Subcutaneous abdominal adipose tissue (tissue), 5 donors: Measurements from ENCODE around the gene NR1H4.

ENCODE experiments used
- H3K27ac ChIP-seq: one replicate; pipeline ENCODE4 v1.7.0; 2013; ENCODE audit warnings: low read depth, mild to moderate bottlenecking, inconsistent platforms, low read length, moderate library complexity
- H3K27me3 ChIP-seq, 5 donors: one replicate each; pipeline ENCODE4 v1.7.0; 2013; ENCODE audit warnings: low read length in 5 of 5, inconsistent platforms in 1 of 5; ENCODE audit not compliant: control insufficient read depth in 5 of 5, insufficient read depth in 4 of 5
- H3K36me3 ChIP-seq, 5 donors: one replicate each; pipeline ENCODE4 v1.7.0; 2013; ENCODE audit warnings: low read length in 5 of 5; ENCODE audit not compliant: control insufficient read depth in 5 of 5, insufficient read depth in 5 of 5
- H3K4me1 ChIP-seq, 5 donors: one replicate each; pipeline ENCODE4 v1.7.0; 2013; ENCODE audit warnings: low read length in 5 of 5, mild to moderate bottlenecking in 3 of 5, moderate library complexity in 1 of 5; ENCODE audit not compliant: control insufficient read depth in 5 of 5, insufficient read depth in 5 of 5
- H3K4me3 ChIP-seq, 5 donors: one replicate each; pipeline ENCODE4 v1.7.0; 2013; ENCODE audit warnings: low read length in 5 of 5, low read depth in 1 of 5
- H3K9ac ChIP-seq, 5 donors: one replicate each; pipeline ENCODE4 v1.7.0; 2013; ENCODE audit warnings: low read length in 5 of 5, mild to moderate bottlenecking in 4 of 5, moderate library complexity in 3 of 5
- H3K9me3 ChIP-seq, 5 donors: one replicate each; pipeline ENCODE4 v1.7.0; 2013; ENCODE audit warnings: low read length in 5 of 5; ENCODE audit not compliant: control insufficient read depth in 5 of 5
- donor health status: healthy.
- donor health status: healthy.
- donor health status: healthy.
- donor health status: healthy.
- donor health status: healthy.

Gene NR1H4

GRCh38 chr12:100528471-100529127, 54.9 kb downstream of the NR1H4 start:
- no peak overlapping the region for H3K27ac ChIP-seq
- H3K9ac ChIP-seq: no peak overlapping the region
- H3K27me3 ChIP-seq: peaks cover 0 to 2% (median 0%) of the 10 kb centered on the region in 5 donors
- no peak overlapping the region for H3K4me3 ChIP-seq
- H3K4me1 ChIP-seq: no peaks in the 10 kb centered on the region
- H3K9me3 ChIP-seq: no peaks in the 10 kb centered on the region
- no peaks in the 10 kb centered on the region for H3K36me3 ChIP-seq

- Histone ChIP-seq H3K36me3 (no peaks in the 10 kb centered on the region), H3K9me3 (no peaks in the 10 kb centered on the region), H3K4me1 (no peaks in the 10 kb centered on the region), H3K27me3 (peaks cover 0 to 2% (median 0%) of the 10 kb centered on the region in 5 donors), H3K27ac (no peak overlapping the region), H3K4me3 (no peak overlapping the region), H3K9ac (no peak overlapping the region)
These were observed 56.2 kb downstream of the NR1H4 start for GRCh38 chr12:100529756-100530350.

DNA sequence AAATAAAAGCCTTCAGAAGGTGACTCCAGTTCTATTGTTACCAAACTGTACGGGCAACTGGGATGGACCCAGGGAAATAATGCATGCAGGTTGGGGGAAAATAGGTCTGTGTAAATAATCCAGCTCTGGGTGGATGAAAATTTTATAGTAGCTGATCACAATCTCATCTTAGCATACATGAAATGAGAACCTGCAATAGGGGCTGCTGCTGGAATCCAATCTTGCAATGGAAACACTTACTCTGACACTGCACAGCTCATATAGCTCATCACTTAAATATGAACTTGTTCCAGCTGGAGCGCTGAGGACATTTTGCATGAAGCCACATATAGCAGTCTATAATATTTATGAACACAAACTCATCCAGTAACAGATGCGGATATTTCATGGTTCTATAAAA, 59.7 kb downstream of the NR1H4 start:
- Histone ChIP-seq H3K27ac (no peak overlapping the region), H3K36me3 (no peaks in the 10 kb centered on the region), H3K9me3 (no peaks in the 10 kb centered on the region), H3K4me3 (no peak overlapping the region), H3K4me1 (no peaks in the 10 kb centered on the region), H3K27me3 (peaks cover 0 to 2% (median 0%) of the 10 kb centered on the region in 5 donors), H3K9ac (no peak overlapping the region)

DNA sequence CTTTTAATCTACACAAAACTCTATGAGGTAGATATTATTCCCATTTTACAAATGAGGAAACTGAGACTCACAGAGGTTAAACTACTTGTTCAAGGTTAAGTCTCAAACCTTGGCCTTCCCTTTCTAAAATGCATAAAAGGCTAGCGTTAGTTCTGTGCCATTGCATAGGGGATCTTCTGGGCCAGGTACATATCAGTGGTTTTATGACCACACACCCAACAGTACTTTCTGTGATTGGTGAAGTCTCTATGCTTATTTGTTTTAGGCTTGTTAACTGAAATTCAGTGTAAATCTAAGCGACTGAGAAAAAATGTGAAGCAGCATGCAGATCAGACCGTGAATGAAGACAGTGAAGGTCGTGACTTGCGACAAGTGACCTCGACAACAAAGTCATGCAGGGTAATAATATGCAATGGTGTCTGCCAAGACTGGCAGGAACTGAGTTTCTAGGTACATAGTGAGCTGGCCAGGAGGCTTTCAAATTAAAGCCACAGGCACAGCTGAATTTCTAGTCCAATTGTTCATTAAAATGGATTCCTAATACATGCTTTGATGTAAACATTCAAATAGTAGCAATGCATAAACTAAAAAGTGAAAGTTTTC, 61.1 kb downstream of the NR1H4 start:
- no peak overlapping the region for H3K4me3 ChIP-seq

GRCh38 chr12:100539202-100539601, 65.5 kb downstream of the NR1H4 start:
- no peaks in the 10 kb centered on the region for H3K36me3 ChIP-seq
- H3K4me3 ChIP-seq: no peak overlapping the region
- no peaks in the 10 kb centered on the region for H3K4me1 ChIP-seq
- peaks cover 0 to 2% (median 0%) of the 10 kb centered on the region in 5 donors for H3K27me3 ChIP-seq
- H3K9ac ChIP-seq: no peak overlapping the region
- no peaks in the 10 kb centered on the region for H3K9me3 ChIP-seq
- H3K27ac ChIP-seq: no peak overlapping the region

More for the DNA sequence above, 61.1 kb downstream of the NR1H4 start:
- Histone ChIP-seq H3K9ac (no peak overlapping the region), H3K27ac (no peak overlapping the region), H3K36me3 (no peaks in the 10 kb centered on the region), H3K4me1 (no peaks in the 10 kb centered on the region), H3K27me3 (peaks cover 0 to 2% (median 0%) of the 10 kb centered on the region in 5 donors), H3K9me3 (no peaks in the 10 kb centered on the region)

- no peaks in the 10 kb centered on the region for H3K4me1 ChIP-seq
- no peak overlapping the region for H3K4me3 ChIP-seq
- no peaks in the 10 kb centered on the region for H3K36me3 ChIP-seq
- H3K27me3 ChIP-seq: peaks cover 0 to 2% (median 0%) of the 10 kb centered on the region in 5 donors
- no peaks in the 10 kb centered on the region for H3K9me3 ChIP-seq
- H3K9ac ChIP-seq: no peak overlapping the region
- H3K27ac ChIP-seq: no peak overlapping the region
These were observed 70.5 kb downstream of the NR1H4 start for GRCh38 chr12:100544165-100544564.

DNA sequence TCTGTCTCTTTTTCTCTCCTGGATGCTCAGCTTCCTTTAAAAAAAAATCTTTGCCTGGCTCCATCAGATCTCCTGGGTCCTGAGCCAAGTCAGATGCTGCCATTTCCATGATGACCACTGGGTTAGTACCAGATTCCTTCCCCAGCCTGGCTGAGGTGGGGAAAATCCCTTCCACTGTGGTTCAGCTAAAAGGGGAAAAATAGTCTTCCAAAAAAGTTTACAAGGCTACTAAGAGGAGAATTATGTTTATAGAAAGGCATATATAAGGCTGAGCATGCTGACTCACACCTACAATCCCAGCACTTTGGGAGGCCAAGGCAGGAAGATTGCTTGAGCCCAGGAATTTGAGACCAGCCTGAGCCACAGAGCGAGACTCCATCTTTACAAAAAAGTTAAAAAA, 71.4 kb downstream of the NR1H4 start:
- H3K36me3 ChIP-seq: no peaks in the 10 kb centered on the region

GRCh38 chr12:100553936-100554335, 80.3 kb downstream of the NR1H4 start:
- no peaks in the 10 kb centered on the region for H3K27me3 ChIP-seq
- no peaks in the 10 kb centered on the region for H3K36me3 ChIP-seq
- no peak overlapping the region for H3K4me3 ChIP-seq
- H3K27ac ChIP-seq: no peak overlapping the region
- H3K9me3 ChIP-seq: no peaks in the 10 kb centered on the region
- H3K4me1 ChIP-seq: peaks cover 0 to 15% (median 6%) of the 10 kb centered on the region in 5 donors
- no peak overlapping the region for H3K9ac ChIP-seq

More for the DNA sequence above, 71.4 kb downstream of the NR1H4 start:
- H3K27me3 ChIP-seq: peaks cover 0 to 2% (median 0%) of the 10 kb centered on the region in 5 donors
- no peaks in the 10 kb centered on the region for H3K9me3 ChIP-seq
- H3K4me3 ChIP-seq: no peak overlapping the region
- no peak overlapping the region for H3K27ac ChIP-seq
- no peaks in the 10 kb centered on the region for H3K4me1 ChIP-seq
- no peak overlapping the region for H3K9ac ChIP-seq

- H3K9ac ChIP-seq: no peak overlapping the region
- H3K27me3 ChIP-seq: no peaks in the 10 kb centered on the region
- no peaks in the 10 kb centered on the region for H3K9me3 ChIP-seq
- no peaks in the 10 kb centered on the region for H3K36me3 ChIP-seq
- H3K4me3 ChIP-seq: no peak overlapping the region
- H3K27ac ChIP-seq: no peak overlapping the region
- H3K4me1 ChIP-seq: peaks cover 0 to 15% (median 6%) of the 10 kb centered on the region in 5 donors
These were observed 81.0 kb downstream of the NR1H4 start for GRCh38 chr12:100554608-100555077.

DNA sequence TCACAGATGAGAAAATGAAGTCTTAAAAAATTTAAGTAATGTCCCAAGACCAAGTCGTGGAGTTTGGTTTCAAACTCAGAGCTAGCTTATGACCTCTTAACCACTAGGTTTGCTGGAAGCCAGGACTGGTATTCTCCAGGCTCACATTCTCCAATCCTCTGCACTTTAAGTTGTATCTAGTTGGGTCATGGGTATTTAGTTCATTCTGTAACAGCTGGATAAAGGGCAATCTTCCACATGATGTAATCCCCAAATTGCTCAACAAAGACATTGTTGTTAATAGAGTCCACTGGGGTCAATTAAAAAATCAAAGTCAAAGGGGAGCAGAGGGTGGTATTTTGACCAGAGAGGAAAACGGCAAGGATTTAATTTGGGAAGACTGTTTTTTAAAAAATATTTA, 82.1 kb downstream of the NR1H4 start:
- Histone ChIP-seq H3K4me1 (peaks cover 0 to 15% (median 6%) of the 10 kb centered on the region in 5 donors), H3K27me3 (no peaks in the 10 kb centered on the region), H3K9ac (no peak overlapping the region), H3K27ac (no peak overlapping the region), H3K4me3 (no peak overlapping the region), H3K9me3 (no peaks in the 10 kb centered on the region), H3K36me3 (no peaks in the 10 kb centered on the region)
